NCI-H524 (cell line): ENCODE measurements around the gene GTF3C1.
"Not testable (repeated sequence)": the region's sequence is repeated elsewhere in the genome, so short reads cannot be mapped to it uniquely, and the experiment has no call there.

Experiments
- DNase-seq, 2 experiments: peaks; one replicate each; lab custom pipeline; 2025; lab: John Stamatoyannopoulos, UW

GTF3C1 gene, protein sequence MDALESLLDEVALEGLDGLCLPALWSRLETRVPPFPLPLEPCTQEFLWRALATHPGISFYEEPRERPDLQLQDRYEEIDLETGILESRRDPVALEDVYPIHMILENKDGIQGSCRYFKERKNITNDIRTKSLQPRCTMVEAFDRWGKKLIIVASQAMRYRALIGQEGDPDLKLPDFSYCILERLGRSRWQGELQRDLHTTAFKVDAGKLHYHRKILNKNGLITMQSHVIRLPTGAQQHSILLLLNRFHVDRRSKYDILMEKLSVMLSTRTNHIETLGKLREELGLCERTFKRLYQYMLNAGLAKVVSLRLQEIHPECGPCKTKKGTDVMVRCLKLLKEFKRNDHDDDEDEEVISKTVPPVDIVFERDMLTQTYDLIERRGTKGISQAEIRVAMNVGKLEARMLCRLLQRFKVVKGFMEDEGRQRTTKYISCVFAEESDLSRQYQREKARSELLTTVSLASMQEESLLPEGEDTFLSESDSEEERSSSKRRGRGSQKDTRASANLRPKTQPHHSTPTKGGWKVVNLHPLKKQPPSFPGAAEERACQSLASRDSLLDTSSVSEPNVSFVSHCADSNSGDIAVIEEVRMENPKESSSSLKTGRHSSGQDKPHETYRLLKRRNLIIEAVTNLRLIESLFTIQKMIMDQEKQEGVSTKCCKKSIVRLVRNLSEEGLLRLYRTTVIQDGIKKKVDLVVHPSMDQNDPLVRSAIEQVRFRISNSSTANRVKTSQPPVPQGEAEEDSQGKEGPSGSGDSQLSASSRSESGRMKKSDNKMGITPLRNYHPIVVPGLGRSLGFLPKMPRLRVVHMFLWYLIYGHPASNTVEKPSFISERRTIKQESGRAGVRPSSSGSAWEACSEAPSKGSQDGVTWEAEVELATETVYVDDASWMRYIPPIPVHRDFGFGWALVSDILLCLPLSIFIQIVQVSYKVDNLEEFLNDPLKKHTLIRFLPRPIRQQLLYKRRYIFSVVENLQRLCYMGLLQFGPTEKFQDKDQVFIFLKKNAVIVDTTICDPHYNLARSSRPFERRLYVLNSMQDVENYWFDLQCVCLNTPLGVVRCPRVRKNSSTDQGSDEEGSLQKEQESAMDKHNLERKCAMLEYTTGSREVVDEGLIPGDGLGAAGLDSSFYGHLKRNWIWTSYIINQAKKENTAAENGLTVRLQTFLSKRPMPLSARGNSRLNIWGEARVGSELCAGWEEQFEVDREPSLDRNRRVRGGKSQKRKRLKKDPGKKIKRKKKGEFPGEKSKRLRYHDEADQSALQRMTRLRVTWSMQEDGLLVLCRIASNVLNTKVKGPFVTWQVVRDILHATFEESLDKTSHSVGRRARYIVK (N-terminal part only)

DNA sequence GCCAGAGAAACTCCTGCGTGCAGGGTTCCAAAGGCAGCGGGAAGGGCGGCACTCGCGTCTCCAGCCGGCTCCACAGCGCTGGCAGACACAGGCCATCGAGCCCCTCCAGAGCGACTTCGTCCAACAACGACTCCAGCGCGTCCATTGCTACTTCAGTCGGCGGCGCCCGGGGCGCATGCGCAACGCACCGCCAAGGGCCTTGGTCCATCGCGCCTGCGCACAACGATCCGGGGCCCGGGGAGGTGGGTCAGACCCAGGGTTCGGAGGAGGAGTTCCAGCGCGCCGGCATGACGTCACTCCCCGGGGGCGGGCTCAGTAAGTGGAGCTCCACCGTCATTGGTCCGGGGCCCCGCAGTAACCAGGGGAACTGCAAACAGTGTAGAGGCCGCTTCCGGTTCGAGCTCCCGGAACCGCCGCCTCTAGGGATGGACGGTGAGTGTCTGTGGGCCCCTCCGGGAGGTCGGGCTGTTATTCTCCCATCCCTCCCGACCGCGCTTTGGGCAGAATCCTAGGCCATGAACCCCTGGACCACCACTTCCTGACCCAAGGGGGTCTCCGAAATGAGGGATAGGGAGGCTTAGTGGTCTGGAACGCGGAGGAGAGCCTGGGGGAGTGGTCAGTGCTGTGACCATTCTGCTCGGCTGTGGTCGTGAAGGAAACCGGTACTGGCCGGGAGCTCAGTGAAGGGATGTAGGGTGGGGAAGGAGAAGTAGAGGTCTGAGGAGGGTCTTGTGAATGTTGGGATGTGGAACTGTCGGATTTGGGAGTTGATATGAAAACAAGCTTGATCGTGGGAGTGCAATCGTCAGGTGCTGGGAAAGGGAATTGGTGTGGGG lies at the start of gene GTF3C1, which contains the start of gene KATNIP:
Gene GTF3C1, minus strand, starts transcription at position 168 of the 836 bp plus-strand sequence. Its CDS starts 23 bp downstream, at position 145.
Gene KATNIP, plus strand, starts transcription at position 399 of the 836 bp plus-strand sequence. Its CDS starts 27 bp downstream, at position 426.
- DNase-seq = peak; percentile 99

DNA sequence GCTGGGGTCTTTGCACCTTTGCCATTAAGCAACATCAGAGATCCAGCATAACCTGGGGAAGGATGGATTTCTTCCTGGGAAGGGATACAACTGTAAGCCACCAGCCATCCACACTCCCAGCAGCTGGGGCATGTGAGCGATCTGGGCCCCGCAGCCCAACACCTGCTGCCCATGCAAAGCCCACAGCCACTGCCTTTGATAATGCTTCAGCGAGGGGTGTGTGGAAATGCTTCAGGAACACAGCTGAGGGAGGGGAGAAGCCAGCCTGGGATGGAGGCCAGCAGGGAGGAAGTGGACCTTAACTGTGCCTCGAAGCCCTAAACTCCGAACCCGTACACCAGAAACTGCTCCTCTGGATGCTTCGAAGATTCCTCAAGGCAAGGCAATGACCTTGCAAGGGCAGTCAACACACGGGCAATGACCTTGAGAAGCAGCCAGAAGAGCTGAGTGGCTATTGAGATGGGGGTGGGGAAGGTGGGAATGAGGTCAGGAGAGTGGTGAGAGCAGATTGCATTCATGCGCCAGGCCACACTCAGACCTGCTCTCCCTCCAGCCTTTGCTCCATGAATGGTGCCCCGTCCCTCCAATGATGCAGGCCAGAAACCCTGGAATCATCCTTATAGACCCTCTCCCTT lies 49.3 kb upstream of the GTF3C1 start:
- DNase-seq = peak in 1 of 2 experiments; percentile 49

DNA sequence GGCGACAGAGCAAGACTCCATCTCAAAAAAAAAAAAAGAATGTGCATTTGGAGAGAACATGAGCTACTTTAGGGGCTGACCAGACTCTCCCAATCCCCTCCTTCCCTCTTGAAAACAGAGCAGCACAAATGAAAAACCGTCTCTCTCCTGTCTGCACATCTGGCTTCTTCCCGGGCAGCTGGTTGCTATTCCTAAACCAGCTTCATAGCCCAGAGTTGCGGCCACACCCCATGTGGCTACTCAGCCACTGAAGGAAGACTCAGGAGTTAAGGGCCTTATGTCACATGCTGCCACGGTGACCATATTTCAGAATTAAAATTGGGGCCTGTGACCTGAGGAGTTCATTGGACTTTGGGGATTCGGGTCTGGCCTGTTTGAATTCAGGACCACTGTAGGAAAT lies 48.5 kb upstream of the GTF3C1 start:
- DNase-seq = peak; percentile 35 to 77

- no peak for DNase-seq
Measured at GRCh38 chr16:27597361-27597760, 47.6 kb upstream of the GTF3C1 start.

GRCh38 chr16:27596411-27596810 lies 46.7 kb upstream of the GTF3C1 start:
- DNase-seq = no peak

DNA sequence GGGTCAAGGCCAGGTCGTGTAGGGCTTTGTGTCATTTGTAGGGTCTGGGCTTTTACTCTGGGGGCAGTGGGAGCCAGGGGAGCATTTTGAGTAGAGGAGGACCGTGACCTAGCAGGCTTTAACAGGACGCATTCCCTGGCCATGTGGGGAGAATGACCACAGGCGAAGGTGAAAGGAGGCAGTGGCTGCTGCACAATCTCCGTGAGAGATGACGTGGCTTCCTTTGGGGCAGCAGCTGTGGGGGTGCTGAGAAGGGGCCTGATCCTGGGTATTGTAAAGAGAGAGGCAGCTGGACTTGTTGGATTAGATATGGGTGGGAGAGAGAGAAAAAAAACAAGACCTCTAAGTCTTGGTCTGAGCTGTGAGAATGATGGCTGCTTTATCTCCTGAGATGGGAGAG lies 46.3 kb upstream of the GTF3C1 start:
- DNase-seq = peak in 1 of 2 experiments; percentile 70

- no peak for DNase-seq
Measured at GRCh38 chr16:27595475-27595874, 45.8 kb upstream of the GTF3C1 start.

- DNase-seq = no peak
Measured at GRCh38 chr16:27591837-27592236, 42.1 kb upstream of the GTF3C1 start.

GRCh38 chr16:27588057-27588456 lies 38.3 kb upstream of the GTF3C1 start:
- DNase-seq = no peak

GRCh38 chr16:27586711-27587110 lies 37.0 kb upstream of the GTF3C1 start:
- DNase-seq = no peak

DNA sequence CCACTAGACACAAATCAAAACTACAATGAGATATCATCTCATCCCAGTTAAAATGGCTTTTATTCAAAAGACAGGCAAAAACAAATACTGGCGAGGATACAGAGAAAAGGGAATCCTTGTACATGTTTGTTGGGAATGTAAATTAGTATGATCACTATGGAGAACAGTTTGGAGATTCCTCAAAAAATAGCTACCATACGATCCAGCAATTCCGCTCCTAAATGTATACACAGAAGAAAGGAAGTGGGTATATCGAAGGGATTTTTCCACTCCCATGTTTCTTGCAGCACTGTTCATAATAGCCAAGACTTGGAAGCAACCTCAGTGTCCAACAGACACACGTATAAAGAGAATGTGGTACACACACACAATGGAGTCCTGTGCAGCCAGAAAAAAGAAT lies 35.5 kb upstream of the GTF3C1 start:
- DNase-seq = no peak

DNA sequence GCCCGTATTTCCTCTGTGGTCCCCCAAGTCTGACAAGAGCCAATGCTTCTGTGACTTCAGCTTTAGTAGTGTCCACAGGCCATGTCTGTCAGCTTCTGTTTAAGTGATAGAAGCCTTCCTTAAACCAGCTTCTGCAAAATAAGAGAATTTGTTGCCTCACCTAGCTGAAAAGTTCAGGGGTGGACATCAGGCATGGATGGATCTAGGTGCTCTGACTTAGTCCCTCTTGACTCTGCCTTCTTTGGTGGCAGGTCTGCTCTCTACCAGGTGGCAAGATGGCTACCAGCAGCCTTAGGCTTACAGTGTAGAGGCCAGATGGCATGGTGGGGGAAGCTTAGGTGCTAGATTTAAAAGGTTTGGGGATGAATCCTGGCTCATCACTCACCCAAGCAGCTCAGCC lies 33.9 kb upstream of the GTF3C1 start:
- DNase-seq = peak in 1 of 2 experiments; percentile 54

DNA sequence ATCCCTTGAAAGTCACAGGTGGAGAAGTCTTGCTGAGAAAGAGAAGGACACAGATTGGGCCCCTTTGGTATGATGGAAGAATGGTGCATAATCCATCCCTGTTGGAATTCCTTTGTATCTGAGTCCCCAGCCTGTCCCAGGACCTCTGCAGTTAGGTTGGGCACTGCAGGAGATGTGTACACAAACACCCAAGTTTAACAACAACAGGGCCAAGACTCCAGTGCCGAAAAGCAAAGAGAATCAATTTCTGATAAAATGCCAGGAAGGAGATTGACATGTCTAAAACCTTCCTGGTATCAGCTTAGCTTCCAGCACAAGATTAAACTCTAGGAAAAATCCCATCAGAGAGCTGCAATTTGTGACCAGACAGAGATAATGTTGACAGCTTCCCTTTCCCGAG lies 33.2 kb upstream of the GTF3C1 start:
- DNase-seq = no peak

DNA sequence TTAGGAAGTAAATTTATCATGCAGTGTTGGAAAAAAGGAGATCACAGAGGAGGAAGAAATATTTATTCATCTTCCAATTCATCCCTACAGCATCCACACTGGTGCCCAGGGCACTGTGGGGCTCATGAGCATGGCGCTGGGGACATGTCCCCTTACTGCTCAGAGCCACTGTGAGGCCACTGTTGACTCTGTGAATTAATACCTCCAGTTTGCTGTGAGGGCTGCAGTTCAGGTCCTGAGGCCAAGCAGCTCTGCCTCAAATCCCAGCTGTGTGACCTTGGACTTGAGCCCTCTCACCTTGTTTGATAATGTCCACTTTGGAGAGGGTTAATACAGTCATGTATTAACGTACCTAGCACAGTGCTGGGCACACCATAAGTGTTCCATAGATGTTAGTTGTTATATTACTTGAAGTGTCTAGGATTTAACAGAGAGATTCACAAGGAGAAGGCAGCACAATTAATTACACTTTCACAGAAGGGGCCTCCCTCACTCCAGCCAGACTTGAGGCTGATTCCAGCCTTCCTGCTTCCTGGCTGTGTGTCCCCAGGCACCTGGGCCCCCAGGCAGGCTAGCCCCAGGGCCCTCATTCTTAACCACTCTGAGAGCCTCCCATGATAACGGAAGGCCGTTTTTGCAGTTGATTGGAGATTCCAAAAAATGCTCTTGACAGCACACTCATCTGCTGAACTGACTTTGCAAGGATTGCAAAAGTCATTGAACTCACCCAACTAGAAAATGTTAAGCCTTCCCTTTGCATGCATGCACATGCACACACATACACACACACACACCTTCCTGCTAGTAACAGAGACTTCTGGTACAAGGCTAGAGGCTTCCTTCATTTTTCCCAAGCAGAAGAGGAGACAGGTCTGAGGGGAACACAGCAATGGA lies 29.6 kb upstream of the GTF3C1 start:
- no peak for DNase-seq

- DNase-seq = no peak
Measured at GRCh38 chr16:27576729-27577128, 27.0 kb upstream of the GTF3C1 start.

- no peak for DNase-seq
Measured at GRCh38 chr16:27572711-27573110, 23.0 kb upstream of the GTF3C1 start.

- no peak for DNase-seq
Measured at GRCh38 chr16:27571433-27572326, 22.0 kb upstream of the GTF3C1 start.

GRCh38 chr16:27570986-27571385 lies 21.3 kb upstream of the GTF3C1 start:
- DNase-seq = not testable (repeated sequence)
